ENCODE data around the gene HK1. TPM values are rescaled to one million over a fixed set of nuclear protein-coding genes. Genes with fewer than 3 reads are reported as not detected.

The HK1 gene
- total and polyA plus RNA-seq, 2 of the 13 experiments (the other 11 are each of a cell fraction or from before 2014, with no cell fraction given), result 0.29 to 1.5 TPM

- DNase-seq (ENCODE audit: low spot score) (no peak), ATAC-seq (no peak), FAIRE-seq (no peak)
- ChIA-PET POLR2A (no interaction called here), CTCF (ENCODE audit: low intra/inter-chr PET ratio, low total read pairs) (no interaction called here)
- peak overlapping the region; percentile 2 for H3K27ac ChIP-seq (ENCODE audit: extremely low read length, insufficient read depth, low read length)
- peaks cover 0 to 3% of the 10 kb centered on the region in 2 experiments; a peak in 1 of 5 replicates for H3K27me3 ChIP-seq (ENCODE audit: control insufficient read depth in 1 of 2, insufficient read depth in 2 of 2, low read length in 2 of 2)
- H3K4me1 ChIP-seq (ENCODE audit: insufficient read depth, low read length), result peaks cover 62% of the 10 kb centered on the region
- peak overlapping the region; percentile 43; the same call in 1 of the 2 replicates for H3K4me2 ChIP-seq (ENCODE audit: low read depth, low read length)
- H3K9me3 ChIP-seq (ENCODE audit: low read length), result no peaks in the 10 kb centered on the region
- H3K4me3 ChIP-seq (replicated peaks in 1 of 3; ENCODE audit: insufficient read depth in 1 of 3, low read depth in 2 of 3, low read length in 3 of 3), result no peak overlapping the region
- TF ChIP-seq KAT8 (CRISPR knock-in tag; IDR thresholded peaks at IDR 0.05) (no peak), ADNP (CRISPR knock-in tag; IDR thresholded peaks at IDR 0.05) (no peak), CEBPB (IDR thresholded peaks at IDR 0.05; ENCODE audit: borderline replicate concordance, low read depth, low read length) (peak; percentile 43; the same call in 1 of the 2 replicates), ZNF770 (CRISPR knock-in tag; IDR thresholded peaks at IDR 0.05) (peak; percentile 48; the same call in 1 of the 2 replicates), ASH2L (IDR thresholded peaks at IDR 0.05; ENCODE audit: insufficient read length, low read depth, low read length) (peak; percentile 17), ZNF121 (CRISPR knock-in tag; IDR thresholded peaks at IDR 0.05) (peak; percentile 84)
- in situ Hi-C loops (cut with HindIII; ENCODE audit: extremely low pct_ligation_motif_present, low pct_unique_long_range_greater_than_20kb) (no loop called here), intact Hi-C loops (cut with micrococcal nuclease; ENCODE audit: unreplicated experiment) (no loop called here)
- no peak overlapping the region for H2AFZ ChIP-seq (ENCODE audit: low read length)
- no peaks in the 10 kb centered on the region for H4K20me1 ChIP-seq (ENCODE audit: insufficient read depth, low read length)
- H3K9ac ChIP-seq (ENCODE audit: insufficient read depth, low read depth, low read length), result no peak overlapping the region
- no peaks in the 10 kb centered on the region for H3K36me3 ChIP-seq (replicated peaks in 1 of 2; ENCODE audit: control insufficient read depth in 1 of 2, insufficient read depth in 2 of 2, low read length in 2 of 2)
- no TSS peak for BruUV-seq (replicated peaks)
- H3K79me2 ChIP-seq (ENCODE audit: insufficient read depth, low read length), result no peaks in the 10 kb centered on the region
Observed at GRCh38 chr10:69446229-69446628, 167.9 kb downstream of the HK1 start.

- in situ Hi-C loops (cut with HindIII; ENCODE audit: extremely low pct_ligation_motif_present, low pct_unique_long_range_greater_than_20kb), result no loop called here
- Histone ChIP-seq H2AFZ (ENCODE audit: low read length) (no peak overlapping the region), H3K9ac (ENCODE audit: insufficient read depth, low read depth, low read length) (no peak overlapping the region), H3K27ac (ENCODE audit: extremely low read length, insufficient read depth, low read length) (peak overlapping the region; percentile 2), H3K4me3 (replicated peaks in 1 of 3; ENCODE audit: insufficient read depth in 1 of 3, low read depth in 2 of 3, low read length in 3 of 3) (no peak overlapping the region), H3K4me2 (ENCODE audit: low read depth, low read length) (peak overlapping the region; percentile 43; the same call in 1 of the 2 replicates), H3K9me3 (ENCODE audit: low read length) (no peaks in the 10 kb centered on the region), H3K79me2 (ENCODE audit: insufficient read depth, low read length) (no peaks in the 10 kb centered on the region), H3K36me3 (replicated peaks in 1 of 2; ENCODE audit: control insufficient read depth in 1 of 2, insufficient read depth in 2 of 2, low read length in 2 of 2) (no peaks in the 10 kb centered on the region), H3K27me3 (ENCODE audit: control insufficient read depth in 1 of 2, insufficient read depth in 2 of 2, low read length in 2 of 2) (peaks cover 0 to 2% of the 10 kb centered on the region in 2 experiments; a peak in 1 of 5 replicates), H3K4me1 (ENCODE audit: insufficient read depth, low read length) (peaks cover 62% of the 10 kb centered on the region), H4K20me1 (ENCODE audit: insufficient read depth, low read length) (no peaks in the 10 kb centered on the region)
- BruUV-seq (replicated peaks), result no TSS peak
- intact Hi-C loops (cut with micrococcal nuclease; ENCODE audit: unreplicated experiment), result no loop called here
- CTCF ChIA-PET (ENCODE audit: low intra/inter-chr PET ratio, low total read pairs), result no interaction called here
- DNase-seq (ENCODE audit: low spot score) (peak; percentile 81), FAIRE-seq (no peak), ATAC-seq (peak; percentile 28; the same call in 1 of the 3 replicates)
- WGBS (ENCODE audit: low lambda C conversion rate), result 0% methylated on average over 3 of the region's 3 CpGs
- POLR2A ChIA-PET, result no interaction called here
- TF ChIP-seq FOXO1 (CRISPR knock-in tag; IDR thresholded peaks at IDR 0.05) (peak; percentile 54; the same call in 1 of the 2 replicates), SOX5 (CRISPR knock-in tag; IDR thresholded peaks at IDR 0.05; ENCODE audit: borderline replicate concordance) (peak; percentile 63; the same call in 1 of the 2 replicates), ZNF556 (CRISPR knock-in tag; IDR thresholded peaks at IDR 0.05; ENCODE audit: borderline replicate concordance) (no peak), ZGPAT (CRISPR knock-in tag; IDR thresholded peaks at IDR 0.05) (peak; percentile 17; the same call in 1 of the 2 replicates), ELF3 (CRISPR knock-in tag; IDR thresholded peaks at IDR 0.05) (0 out of 2 replicates have a peak, but pooled peaks have one; percentile 19), ZMAT3 (CRISPR knock-in tag; conservative IDR thresholded peaks at IDR 0.05) (no peak), FOXA3 (CRISPR knock-in tag; IDR thresholded peaks at IDR 0.05) (peak; percentile 93), ZNF451 (CRISPR knock-in tag; IDR thresholded peaks at IDR 0.05) (no peak), DPF2 (CRISPR knock-in tag; IDR thresholded peaks at IDR 0.05; ENCODE audit: borderline replicate concordance, low read depth) (0 out of 2 replicates have a peak, but pooled peaks have one; percentile 47), SOX13 (IDR thresholded peaks at IDR 0.05) (no peak), SOX13 (CRISPR knock-in tag; conservative IDR thresholded peaks at IDR 0.05 in 1 of 2, IDR thresholded peaks at IDR 0.05 in 1 of 2) (peak in 1 of 2 experiments; percentile 55; a peak in 2 of 4 replicates)
Observed at GRCh38 chr10:69446650-69447151, 168.4 kb downstream of the HK1 start.

Data from HepG2 (cell line).